Globus pallidus (tissue), 1 donor: ENCODE results near the gene SNX32.

Experiments used
- DNase-seq: peaks from one replicate; pipeline ENCODE4 v3.0.0-alpha.2; 2015; ENCODE audit warnings: low spot score

Gene SNX32

DNA sequence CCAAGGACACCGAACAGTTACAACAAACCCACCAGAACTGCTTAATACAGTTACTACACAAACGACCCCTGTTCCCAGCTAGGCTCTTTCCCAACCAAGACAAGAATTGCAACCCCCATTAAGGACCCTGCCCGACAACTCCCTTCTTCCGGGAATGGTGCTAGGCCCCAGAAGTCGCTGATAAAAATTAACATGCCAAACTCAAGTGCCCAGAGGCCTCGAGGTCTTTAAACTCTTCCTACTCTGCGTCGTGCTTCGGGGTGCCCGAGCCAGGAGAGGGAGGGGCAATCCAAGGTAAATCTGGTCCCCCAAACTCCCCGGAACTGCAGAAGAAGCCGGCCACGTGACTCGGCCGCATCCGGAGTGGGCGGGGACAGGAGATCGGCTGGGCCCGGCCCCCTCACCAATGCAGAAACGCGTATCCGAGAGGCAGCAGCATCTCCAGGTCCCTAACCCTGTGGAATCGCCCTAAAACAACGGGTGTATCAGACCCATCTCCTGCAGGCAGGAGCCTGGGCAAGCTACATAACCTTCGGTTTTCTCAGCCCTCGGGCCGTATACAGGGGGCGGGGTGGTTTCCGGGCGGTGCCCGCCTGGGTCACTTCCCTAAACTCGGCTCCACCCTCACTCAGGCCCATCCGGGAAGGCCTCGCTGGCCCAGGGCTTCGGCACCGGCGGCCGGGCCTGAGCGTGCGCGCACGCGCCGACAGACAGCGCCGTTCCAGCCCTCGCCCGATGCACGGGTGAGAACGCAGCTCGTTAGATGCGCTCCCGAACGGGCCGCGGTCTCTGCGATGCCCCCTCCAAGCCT lies 23.1 kb downstream of the SNX32 start:
- peak; percentile 81 for DNase-seq

DNA sequence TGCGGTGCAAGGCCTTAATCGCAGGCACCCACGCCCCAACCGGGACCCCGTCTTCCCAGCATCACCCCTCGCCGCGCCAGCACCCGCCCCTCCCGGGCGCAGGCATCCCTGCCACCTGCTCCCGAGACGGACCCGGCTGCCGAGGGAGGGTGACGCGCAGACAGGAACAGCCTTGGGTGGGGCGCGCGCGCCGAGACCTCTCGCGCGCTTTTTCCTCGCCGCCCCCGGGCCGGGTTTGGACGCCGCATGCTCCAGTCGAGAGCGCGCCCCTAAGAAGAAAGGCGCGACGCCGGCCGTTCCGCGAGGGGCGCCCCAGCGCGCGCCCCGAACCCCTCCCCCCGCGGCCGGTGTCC lies 23.7 kb downstream of the SNX32 start:
- no peak for DNase-seq

DNA sequence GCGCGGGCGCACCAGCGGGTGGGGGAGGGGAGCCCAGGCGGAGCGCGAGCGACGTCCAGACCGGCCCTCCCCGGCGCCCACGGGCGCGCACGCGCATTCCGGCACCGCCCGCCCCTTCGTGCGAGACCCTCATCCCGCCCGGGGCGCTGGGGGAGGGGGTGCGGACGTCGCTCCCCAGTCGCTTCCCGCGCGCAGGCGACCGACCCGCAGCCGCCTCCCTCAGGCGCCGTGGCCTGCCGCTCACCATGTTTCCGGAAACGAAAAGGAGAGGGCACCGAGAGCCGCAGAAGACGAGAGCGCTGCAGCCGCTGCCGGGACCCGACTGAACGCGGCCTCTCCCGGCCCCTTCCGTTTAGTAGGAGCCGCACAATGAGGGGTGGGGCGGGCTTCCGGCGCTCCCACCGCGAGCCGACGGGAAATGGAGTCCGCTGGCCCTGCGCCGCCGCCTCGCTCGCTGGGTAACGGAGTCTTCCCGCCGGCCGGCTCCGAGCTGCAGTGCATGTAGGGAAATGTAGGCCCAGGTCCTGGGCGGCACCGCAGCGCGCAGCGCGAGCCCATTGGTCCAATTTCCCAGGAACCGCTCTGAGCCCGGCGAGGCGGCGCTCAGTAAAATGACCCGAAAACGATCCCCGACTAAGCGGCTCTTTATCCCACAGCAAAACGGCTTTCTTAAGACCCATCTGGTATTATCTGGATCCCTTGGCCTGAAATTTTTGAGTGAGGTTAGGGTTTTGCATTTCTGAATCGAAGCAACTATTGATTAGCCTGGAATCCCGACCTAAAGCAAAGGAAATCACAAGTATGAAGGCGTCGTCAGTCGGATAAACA lies 24.3 kb downstream of the SNX32 start, which contains the start of gene CFL1:
Gene CFL1, minus strand, starts transcription at position 328 of the 828 bp plus-strand sequence. Its CDS starts 81 bp downstream, at position 247.
- peak; percentile 97 for DNase-seq

DNA sequence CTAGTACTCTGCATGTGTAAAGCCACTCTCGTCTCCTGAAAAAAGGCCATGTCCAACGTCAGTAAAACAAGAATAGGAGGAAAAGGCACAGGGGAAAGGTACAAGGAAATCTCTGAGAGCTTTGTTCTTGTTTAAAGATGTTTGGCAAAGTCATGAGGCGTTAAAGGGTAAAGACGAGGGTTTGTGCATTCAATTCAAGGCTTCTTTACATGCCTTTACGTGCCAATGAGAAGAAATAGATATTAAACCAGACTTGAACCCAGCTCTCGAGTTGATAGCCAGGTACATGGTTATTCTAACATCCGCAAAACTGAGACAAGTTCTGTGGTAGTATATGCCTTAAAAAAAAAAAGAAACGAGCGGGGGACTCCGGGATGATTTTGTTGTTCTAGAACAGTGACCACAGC lies 24.9 kb downstream of the SNX32 start:
- no peak for DNase-seq

- peak; percentile 96 for DNase-seq
Observed at GRCh38 chr11:65859095-65859811, 25.5 kb downstream of the SNX32 start.

GRCh38 chr11:65859812-65860277 lies 26.1 kb downstream of the SNX32 start:
- DNase-seq: no peak

- peak; percentile 92 for DNase-seq
Observed at GRCh38 chr11:65860278-65861164, 26.8 kb downstream of the SNX32 start, which contains the start of gene MUS81. MUS81 (plus strand) TSS chr11:65860433; CDS start chr11:65860754, 321 bp downstream.

GRCh38 chr11:65861165-65861505 lies 27.4 kb downstream of the SNX32 start:
- DNase-seq: no peak

GRCh38 chr11:65861533-65862183 lies 27.9 kb downstream of the SNX32 start:
- no peak for DNase-seq

GRCh38 chr11:65862191-65862735 lies 28.5 kb downstream of the SNX32 start:
- no peak for DNase-seq

GRCh38 chr11:65862941-65863888 lies 29.5 kb downstream of the SNX32 start:
- no peak for DNase-seq

- DNase-seq: no peak
Observed at GRCh38 chr11:65863889-65864705, 30.3 kb downstream of the SNX32 start.

DNA sequence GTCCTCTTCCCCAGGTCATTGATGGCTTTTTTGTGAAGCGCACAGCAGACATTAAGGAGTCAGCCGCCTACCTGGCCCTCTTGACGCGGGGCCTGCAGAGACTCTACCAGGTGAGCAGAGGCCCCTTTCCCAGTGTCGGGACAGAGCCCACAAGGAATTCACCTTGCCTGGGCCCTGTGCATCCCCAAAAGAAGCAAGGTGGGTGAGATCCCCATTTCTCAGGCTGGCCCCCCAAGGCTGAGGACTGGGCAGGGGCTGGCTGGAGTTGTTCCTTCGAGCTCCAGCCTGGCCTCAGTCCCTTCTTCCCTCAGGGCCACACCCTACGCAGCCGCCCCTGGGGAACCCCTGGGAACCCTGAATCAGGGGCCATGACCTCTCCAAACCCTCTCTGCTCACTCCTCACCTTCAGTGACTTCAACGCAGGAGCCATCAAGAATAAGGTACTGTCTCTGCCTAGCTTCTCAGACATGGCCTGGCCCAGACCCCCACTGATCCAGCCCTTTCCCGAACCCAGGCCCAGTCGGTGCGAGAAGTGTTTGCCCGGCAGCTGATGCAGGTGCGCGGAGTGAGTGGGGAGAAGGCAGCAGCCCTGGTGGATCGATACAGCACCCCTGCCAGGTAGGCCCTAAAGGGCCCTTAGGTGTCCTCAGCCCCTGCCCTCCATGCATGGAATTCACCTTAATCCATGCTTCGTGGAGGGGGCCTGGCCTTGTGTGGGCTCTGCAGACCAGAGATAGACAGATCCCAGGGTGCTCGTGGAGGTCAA lies 31.1 kb downstream of the SNX32 start:
- no peak for DNase-seq

GRCh38 chr11:65865550-65866172 lies 31.9 kb downstream of the SNX32 start:
- DNase-seq: no peak

DNA sequence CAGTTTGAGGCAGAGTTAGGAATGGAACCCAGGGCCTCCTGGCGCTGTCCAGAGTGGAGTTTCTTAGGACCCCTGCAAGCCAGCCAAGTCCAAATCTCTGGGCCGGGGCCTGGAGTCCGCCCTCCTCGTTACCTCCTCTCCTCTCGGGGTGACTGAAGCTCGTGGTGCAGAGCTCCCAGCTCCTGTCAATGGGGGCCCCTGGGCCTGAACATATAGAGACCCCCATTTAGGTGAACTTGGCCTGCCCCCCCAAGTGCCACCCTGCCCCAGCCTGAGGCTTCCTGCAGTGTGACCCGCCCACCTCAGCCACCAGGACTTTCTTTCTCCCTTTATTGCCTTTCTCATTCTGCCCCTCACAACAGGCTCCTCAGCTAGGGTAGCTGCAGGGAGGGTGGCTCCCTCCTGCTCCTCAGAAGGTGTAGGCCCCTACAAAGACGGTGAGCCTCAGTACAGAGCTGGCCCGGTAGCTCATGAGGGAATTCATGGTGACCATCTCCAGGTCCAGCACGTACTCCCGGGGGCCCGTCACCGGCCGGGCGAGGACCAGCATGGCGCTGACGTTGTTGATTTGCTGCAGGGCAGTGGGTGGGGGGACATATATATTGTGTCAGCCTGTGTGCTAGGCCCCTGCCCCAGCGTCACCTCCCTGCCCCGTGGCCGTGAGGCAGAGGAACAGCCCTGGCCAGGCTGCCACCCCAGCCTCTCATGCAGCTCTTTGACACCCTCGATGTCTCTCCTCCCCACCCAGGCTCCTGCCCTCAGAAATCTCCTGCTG lies 32.9 kb downstream of the SNX32 start:
- DNase-seq: no peak
